GM23338 (cell line): ENCODE results near the gene CFAP57.

ENCODE experiments used
- CREB1 ChIP-seq: fragments of 250-450 bp; sonication (Bioruptor Pico); IDR thresholded peaks from 2 replicates; pipeline ENCODE4 v1.5.0; 2020; ENCODE audit warnings: low read depth, mild to moderate bottlenecking, moderate library complexity
- ETS1 ChIP-seq: IDR thresholded peaks from 2 replicates; pipeline ENCODE4 v1.6.1; 2016; ENCODE audit warnings: antibody characterized with exemption
- EZH2 ChIP-seq: fragments of 200-600 bp; sonication (generic); IDR thresholded peaks from one replicate; pipeline ENCODE4 v1.8.0; 2017; ENCODE audit warnings: antibody characterized with exemption, mild to moderate bottlenecking, low read depth; ENCODE audit not compliant: unreplicated experiment
- EZH2phosphoT487 ChIP-seq: fragments of 200-600 bp; sonication (generic); IDR thresholded peaks from one replicate; pipeline ENCODE4 v1.8.1; 2018; ENCODE audit warnings: antibody characterized with exemption; ENCODE audit not compliant: unreplicated experiment
- JUNB ChIP-seq: IDR thresholded peaks from one replicate; pipeline ENCODE4 v1.6.1; 2016; ENCODE audit warnings: antibody characterized with exemption; ENCODE audit not compliant: unreplicated experiment
- NANOG ChIP-seq: IDR thresholded peaks from 2 replicates; pipeline ENCODE4 v1.6.1; 2016; ENCODE audit warnings: antibody characterized with exemption, borderline replicate concordance
- POLR2AphosphoS5 ChIP-seq: IDR thresholded peaks from 2 replicates; pipeline ENCODE4 v1.6.1; 2016; ENCODE audit warnings: antibody characterized with exemption, low read depth
- REST ChIP-seq: IDR thresholded peaks from one replicate; pipeline ENCODE4 v1.6.1; 2018; ENCODE audit warnings: antibody characterized with exemption; ENCODE audit not compliant: unreplicated experiment
- STAT1 ChIP-seq: IDR thresholded peaks from one replicate; pipeline ENCODE4 v1.6.1; 2016; ENCODE audit warnings: antibody characterized with exemption; ENCODE audit not compliant: unreplicated experiment
- ZNF114 ChIP-seq: fragments of 250-450 bp; sonication (Bioruptor Pico); IDR thresholded peaks from 2 replicates; pipeline ENCODE4 v1.5.0; 2020; ENCODE audit warnings: mild to moderate bottlenecking, moderate library complexity
- ZNF331 ChIP-seq: fragments of 250-450 bp; sonication (Bioruptor Pico); IDR thresholded peaks from 2 replicates; pipeline ENCODE4 v1.5.0; 2020; ENCODE audit warnings: low read depth, mild to moderate bottlenecking, moderate library complexity
- TF ChIP-seq, protein P1 (sequence below), 2 experiments: fragments of 200-600 bp in 1 of 2; sonication (generic) in 1 of 2; conservative IDR thresholded peaks; 2 replicates each; pipeline versions ENCODE4 v1.5.1 to v1.6.1; 2016 to 2017; ENCODE audit warnings: antibody characterized with exemption in 2 of 2, low read depth in 2 of 2, mild to moderate bottlenecking in 2 of 2, moderate library complexity in 1 of 2

DNA sequence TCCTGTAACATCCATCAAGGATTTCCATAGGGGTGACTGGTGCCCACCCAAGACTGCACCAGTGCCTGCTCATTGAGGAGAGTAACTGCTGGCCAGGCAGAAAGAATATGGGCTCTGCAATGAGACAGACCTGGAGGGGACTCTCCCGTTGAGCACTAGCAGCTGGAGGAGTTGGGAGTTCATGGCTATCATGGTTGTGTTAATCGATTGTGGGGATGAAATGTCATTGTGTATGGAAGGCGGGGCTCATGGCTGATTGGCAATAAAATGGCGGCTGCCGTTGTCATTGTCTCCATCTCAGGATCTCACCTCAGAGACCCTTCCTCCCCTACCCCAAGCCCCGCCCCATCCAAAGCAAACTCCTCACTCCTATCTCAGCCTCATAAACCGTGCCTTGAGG lies 101.6 kb downstream of the CFAP57 start:
- TF ChIP-seq, protein P1, sequence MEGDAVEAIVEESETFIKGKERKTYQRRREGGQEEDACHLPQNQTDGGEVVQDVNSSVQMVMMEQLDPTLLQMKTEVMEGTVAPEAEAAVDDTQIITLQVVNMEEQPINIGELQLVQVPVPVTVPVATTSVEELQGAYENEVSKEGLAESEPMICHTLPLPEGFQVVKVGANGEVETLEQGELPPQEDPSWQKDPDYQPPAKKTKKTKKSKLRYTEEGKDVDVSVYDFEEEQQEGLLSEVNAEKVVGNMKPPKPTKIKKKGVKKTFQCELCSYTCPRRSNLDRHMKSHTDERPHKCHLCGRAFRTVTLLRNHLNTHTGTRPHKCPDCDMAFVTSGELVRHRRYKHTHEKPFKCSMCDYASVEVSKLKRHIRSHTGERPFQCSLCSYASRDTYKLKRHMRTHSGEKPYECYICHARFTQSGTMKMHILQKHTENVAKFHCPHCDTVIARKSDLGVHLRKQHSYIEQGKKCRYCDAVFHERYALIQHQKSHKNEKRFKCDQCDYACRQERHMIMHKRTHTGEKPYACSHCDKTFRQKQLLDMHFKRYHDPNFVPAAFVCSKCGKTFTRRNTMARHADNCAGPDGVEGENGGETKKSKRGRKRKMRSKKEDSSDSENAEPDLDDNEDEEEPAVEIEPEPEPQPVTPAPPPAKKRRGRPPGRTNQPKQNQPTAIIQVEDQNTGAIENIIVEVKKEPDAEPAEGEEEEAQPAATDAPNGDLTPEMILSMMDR (conservative IDR thresholded peaks at IDR 0.05; ENCODE audit: low read depth in 2 of 2): no peak
- TF ChIP-seq EZH2phosphoT487 (no peak), POLR2AphosphoS5 (no peak), ZNF114 (CRISPR knock-in tag) (no peak), STAT1 (no peak), REST (no peak), EZH2 (no peak), ETS1 (no peak), CREB1 (CRISPR knock-in tag) (no peak), JUNB (no peak), ZNF331 (CRISPR knock-in tag) (no peak), NANOG (no peak)
